NCI-H510A treated with DMSO at 0.1 percent for 48 hours (cell line): Measurements from ENCODE around the gene DIPK1C.

ENCODE experiments used
- DNase-seq: peaks from one replicate; lab custom pipeline; 2025; lab: John Stamatoyannopoulos, UW

DIPK1C gene

GRCh38 chr18:74482697-74483096, 25.6 kb upstream of the DIPK1C start:
- no peak for DNase-seq

GRCh38 chr18:74480149-74480651, 23.1 kb upstream of the DIPK1C start:
- no peak for DNase-seq

GRCh38 chr18:74479486-74480148, 22.5 kb upstream of the DIPK1C start:
- no peak for DNase-seq

GRCh38 chr18:74478880-74479279, 21.8 kb upstream of the DIPK1C start:
- no peak for DNase-seq

GRCh38 chr18:74478316-74478715, 21.2 kb upstream of the DIPK1C start:
- no peak for DNase-seq

GRCh38 chr18:74477771-74478170, 20.7 kb upstream of the DIPK1C start:
- DNase-seq: no peak

GRCh38 chr18:74476140-74476539, 19.0 kb upstream of the DIPK1C start:
- DNase-seq: no peak

- DNase-seq: no peak
Measured at GRCh38 chr18:74473976-74474640, 17.0 kb upstream of the DIPK1C start.

GRCh38 chr18:74472312-74472711, 15.2 kb upstream of the DIPK1C start:
- DNase-seq: no peak

GRCh38 chr18:74468547-74469061, 11.5 kb upstream of the DIPK1C start:
- DNase-seq: no peak

- no peak for DNase-seq
Measured at GRCh38 chr18:74465775-74466174, 8.7 kb upstream of the DIPK1C start.

GRCh38 chr18:74463983-74464382, 6.9 kb upstream of the DIPK1C start:
- no peak for DNase-seq

GRCh38 chr18:74463254-74463653, 6.1 kb upstream of the DIPK1C start:
- no peak for DNase-seq

GRCh38 chr18:74460825-74461224, 3.7 kb upstream of the DIPK1C start:
- DNase-seq: no peak

GRCh38 chr18:74459889-74460288, 2.8 kb upstream of the DIPK1C start:
- no peak for DNase-seq

- DNase-seq: no peak
Measured at GRCh38 chr18:74457725-74458421, 765 bp upstream of the DIPK1C start.

GRCh38 chr18:74456349-74457042, 612 bp downstream of the DIPK1C start:
- DNase-seq: no peak

GRCh38 chr18:74456017-74456348, 1.1 kb downstream of the DIPK1C start:
- DNase-seq: no peak

- no peak for DNase-seq
Measured at GRCh38 chr18:74455386-74455785, 1.7 kb downstream of the DIPK1C start.

GRCh38 chr18:74454279-74454751, 2.8 kb downstream of the DIPK1C start:
- DNase-seq: no peak

GRCh38 chr18:74453642-74454198, 3.4 kb downstream of the DIPK1C start:
- DNase-seq: no peak

GRCh38 chr18:74453016-74453566, 4.0 kb downstream of the DIPK1C start:
- no peak for DNase-seq
